Duodenal mucosa (tissue), 2 donors: Measurements from ENCODE around the gene UBR4.

ENCODE experiments used
- H3K27ac ChIP-seq: one replicate; pipeline ENCODE4 v1.7.0; 2013; ENCODE audit warnings: low read depth, low read length
- H3K27me3 ChIP-seq, 2 donors: one replicate each; pipeline ENCODE4 v1.7.0; 2013; ENCODE audit warnings: low read length in 2 of 2, control low read depth in 1 of 2; ENCODE audit not compliant: insufficient read depth in 2 of 2, control insufficient read depth in 1 of 2
- H3K36me3 ChIP-seq, 2 donors: one replicate each; pipeline ENCODE4 v1.7.0; 2013; ENCODE audit warnings: low read length in 2 of 2, control low read depth in 1 of 2; ENCODE audit not compliant: insufficient read depth in 2 of 2, control insufficient read depth in 1 of 2
- H3K4me1 ChIP-seq, 2 donors: one replicate each; pipeline ENCODE4 v1.7.0; 2013; ENCODE audit warnings: low read length in 2 of 2, control low read depth in 1 of 2; ENCODE audit not compliant: insufficient read depth in 2 of 2, control insufficient read depth in 1 of 2
- H3K4me3 ChIP-seq, 2 donors: one replicate each; pipeline ENCODE4 v1.7.0; 2013; ENCODE audit warnings: low read length in 2 of 2, low read depth in 1 of 2
- H3K9ac ChIP-seq, 2 donors: one replicate each; pipeline ENCODE4 v1.7.0; 2013; ENCODE audit warnings: low read length in 2 of 2, low read depth in 1 of 2
- H3K9me3 ChIP-seq, 2 donors: one replicate each; pipeline ENCODE4 v1.7.0; 2013; ENCODE audit warnings: low read length in 2 of 2, control low read depth in 1 of 2; ENCODE audit not compliant: control insufficient read depth in 1 of 2

The UBR4 gene

DNA sequence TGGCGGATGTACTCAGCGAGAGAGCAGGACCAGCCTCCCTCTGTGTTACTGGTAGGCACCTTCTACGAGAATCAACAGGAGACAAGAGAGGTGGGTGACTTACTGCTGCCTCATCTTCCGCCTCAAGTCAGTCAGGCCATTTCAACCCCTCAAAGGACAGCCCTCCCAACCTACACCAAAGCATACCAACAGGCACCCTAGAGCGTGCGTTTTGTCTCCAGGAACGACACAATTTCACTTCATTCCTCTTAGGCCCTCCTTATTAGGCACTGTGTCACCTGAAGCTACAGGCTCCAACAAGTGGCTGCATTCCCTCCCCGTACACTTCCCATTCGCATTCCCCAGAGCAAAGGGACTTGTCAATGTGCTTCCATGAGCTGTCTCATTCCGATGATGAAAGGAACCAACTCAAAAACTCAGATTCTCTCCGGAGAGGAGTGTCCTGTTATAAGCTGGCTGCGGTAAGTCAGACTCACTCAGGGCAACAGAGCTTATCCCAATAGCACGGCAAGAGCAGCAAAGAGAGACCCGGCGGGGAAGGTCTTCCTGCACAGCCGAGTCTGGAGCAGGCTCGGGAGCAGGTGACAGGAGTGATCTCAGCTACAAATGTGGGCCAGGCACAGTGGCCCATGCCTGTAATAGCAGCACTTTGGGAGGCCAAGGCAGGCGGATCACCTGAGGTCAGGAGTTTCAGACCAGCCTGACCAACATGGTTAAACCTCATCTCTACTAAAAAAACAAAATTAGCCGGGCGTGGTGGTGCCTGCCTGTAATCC lies 133.0 kb downstream of the UBR4 start:
- peaks cover 9 to 15% of the 10 kb centered on the region in 2 donors for H3K4me1 ChIP-seq
- no peak overlapping the region for H3K4me3 ChIP-seq
- H3K27me3 ChIP-seq = no peaks in the 10 kb centered on the region
- peaks cover 59 to 92% of the 10 kb centered on the region in 2 donors for H3K36me3 ChIP-seq
- no peak overlapping the region for H3K27ac ChIP-seq
- no peaks in the 10 kb centered on the region for H3K9me3 ChIP-seq
- H3K9ac ChIP-seq = no peak overlapping the region

GRCh38 chr1:19074902-19075721 lies 135.0 kb downstream of the UBR4 start:
- no peak overlapping the region for H3K27ac ChIP-seq
- H3K9ac ChIP-seq = no peak overlapping the region
- no peaks in the 10 kb centered on the region for H3K9me3 ChIP-seq
- no peaks in the 10 kb centered on the region for H3K27me3 ChIP-seq
- H3K36me3 ChIP-seq = peaks cover 45 to 73% of the 10 kb centered on the region in 2 donors
- no peak overlapping the region for H3K4me3 ChIP-seq
- H3K4me1 ChIP-seq = peaks cover 0 to 9% of the 10 kb centered on the region in 2 donors

DNA sequence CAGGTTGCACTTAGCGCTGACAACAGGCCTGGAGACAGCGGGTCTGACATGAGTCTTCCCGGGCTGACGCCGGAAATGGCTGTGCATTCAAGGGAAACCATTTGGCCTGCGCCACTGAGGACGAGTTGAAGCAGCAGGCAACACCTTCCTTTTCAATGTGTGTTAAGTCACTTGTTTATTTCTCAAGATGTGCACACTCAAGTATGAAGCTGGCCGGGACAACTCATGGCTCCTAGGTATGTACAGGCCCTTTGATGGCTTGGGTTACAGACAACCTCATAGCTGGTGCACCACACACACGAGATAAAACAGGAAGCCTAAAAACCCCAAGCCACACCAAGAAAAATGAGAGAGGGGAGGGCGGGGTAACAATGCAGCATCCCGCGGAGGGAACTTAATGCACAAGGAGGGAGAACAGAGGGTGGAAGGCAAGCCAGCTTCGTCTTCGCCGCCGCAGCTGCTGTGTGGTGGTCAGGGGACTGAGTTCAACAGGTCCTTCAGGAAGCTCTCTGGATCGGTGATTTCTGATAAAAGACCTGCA lies 135.6 kb downstream of the UBR4 start:
- H3K27ac ChIP-seq = no peak overlapping the region
- H3K4me1 ChIP-seq = peaks cover 0 to 5% of the 10 kb centered on the region in 2 donors
- H3K4me3 ChIP-seq = no peak overlapping the region
- no peak overlapping the region for H3K9ac ChIP-seq
- H3K9me3 ChIP-seq = no peaks in the 10 kb centered on the region
- no peaks in the 10 kb centered on the region for H3K27me3 ChIP-seq
- H3K36me3 ChIP-seq = peaks cover 39 to 68% of the 10 kb centered on the region in 2 donors

DNA sequence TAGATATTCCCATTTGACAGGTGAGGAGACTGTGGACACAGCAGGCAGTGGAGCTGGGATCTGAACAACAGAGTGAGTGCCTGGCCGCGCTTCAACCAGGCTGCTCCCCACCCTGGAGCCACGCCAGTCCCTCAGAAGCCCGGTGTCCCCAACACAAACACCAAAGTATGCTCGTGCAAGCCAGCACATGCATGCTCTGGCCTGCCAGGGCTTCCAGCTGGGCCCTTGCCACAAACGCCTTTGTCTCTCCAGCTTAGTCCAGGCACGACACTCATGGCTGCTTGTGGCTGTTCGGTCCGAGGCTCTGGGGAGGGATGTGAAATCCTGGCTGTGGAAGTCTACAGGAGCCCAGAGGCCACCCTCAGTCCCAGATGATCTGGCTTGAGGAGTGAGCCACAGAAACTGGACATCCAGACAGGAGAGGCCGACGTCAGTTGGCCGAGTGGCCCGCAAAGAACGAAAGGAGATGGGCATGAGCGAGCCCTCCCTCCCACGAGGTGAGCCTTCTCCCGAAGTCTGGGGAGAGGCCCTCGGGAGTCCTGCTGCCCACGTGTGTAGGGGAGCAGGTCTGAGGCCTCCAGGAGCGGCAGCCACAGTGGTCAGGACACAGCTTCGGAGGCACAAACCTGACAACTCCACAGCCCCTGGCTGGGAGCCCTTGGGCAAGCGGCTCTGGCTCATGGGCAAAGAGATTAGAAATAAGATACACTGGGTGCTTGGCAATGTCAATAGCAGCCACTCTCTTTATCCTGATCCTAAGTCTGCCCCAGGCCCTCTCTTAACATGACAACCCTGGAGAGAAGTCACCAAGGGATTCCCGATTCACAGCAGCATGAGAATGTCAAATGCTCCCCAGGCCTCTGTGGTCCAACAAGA lies 136.5 kb downstream of the UBR4 start:
- Histone ChIP-seq H3K4me3 (no peak overlapping the region), H3K36me3 (peaks cover 31 to 59% of the 10 kb centered on the region in 2 donors)

GRCh38 chr1:19072285-19072981 lies 137.6 kb downstream of the UBR4 start:
- Histone ChIP-seq H3K4me1 (peaks cover 3 to 5% of the 10 kb centered on the region in 2 donors), H3K36me3 (peaks cover 30 to 49% of the 10 kb centered on the region in 2 donors), H3K9ac (no peak overlapping the region), H3K27ac (no peak overlapping the region), H3K4me3 (no peak overlapping the region), H3K27me3 (no peaks in the 10 kb centered on the region), H3K9me3 (no peaks in the 10 kb centered on the region)

More for the DNA sequence above, 136.5 kb downstream of the UBR4 start:
- Histone ChIP-seq H3K9me3 (no peaks in the 10 kb centered on the region), H3K27ac (no peak overlapping the region), H3K9ac (no peak overlapping the region), H3K27me3 (no peaks in the 10 kb centered on the region), H3K4me1 (peaks cover 0 to 5% of the 10 kb centered on the region in 2 donors)

- no peaks in the 10 kb centered on the region for H3K27me3 ChIP-seq
- H3K9me3 ChIP-seq = no peaks in the 10 kb centered on the region
- H3K36me3 ChIP-seq = peaks cover 26 to 42% of the 10 kb centered on the region in 2 donors
- no peak overlapping the region for H3K27ac ChIP-seq
- no peak overlapping the region for H3K4me3 ChIP-seq
- H3K4me1 ChIP-seq = peaks cover 3 to 5% of the 10 kb centered on the region in 2 donors
- no peak overlapping the region for H3K9ac ChIP-seq
These were observed 138.3 kb downstream of the UBR4 start for GRCh38 chr1:19071674-19072281.

- peaks cover 3 to 5% of the 10 kb centered on the region in 2 donors for H3K4me1 ChIP-seq
- no peaks in the 10 kb centered on the region for H3K27me3 ChIP-seq
- no peak overlapping the region for H3K27ac ChIP-seq
These were observed 139.0 kb downstream of the UBR4 start for GRCh38 chr1:19070891-19071621.

DNA sequence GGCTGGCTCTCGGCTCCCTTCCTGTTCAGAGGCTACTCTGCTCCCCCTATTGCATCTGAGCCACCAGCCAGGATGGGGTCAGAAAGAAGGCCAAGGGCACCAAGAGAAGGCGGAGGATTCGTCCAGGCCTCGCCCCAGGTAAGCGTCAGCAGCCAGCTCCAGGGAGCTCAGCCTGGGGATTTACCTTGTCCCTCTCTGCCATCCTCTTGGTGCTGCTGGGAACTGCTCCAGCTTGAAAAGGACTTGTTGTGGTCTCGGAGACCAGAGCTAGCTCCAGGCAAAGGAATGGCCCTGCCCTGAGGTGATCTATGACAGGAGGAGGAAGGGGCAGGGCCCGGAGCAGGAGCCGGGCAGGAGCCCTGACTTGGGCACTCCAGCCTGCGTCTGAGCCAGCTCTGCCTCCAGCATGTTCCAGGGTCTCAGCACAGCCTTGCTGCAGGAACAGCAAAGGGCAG lies 139.8 kb downstream of the UBR4 start:
- H3K4me1 ChIP-seq = peaks cover 3 to 5% of the 10 kb centered on the region in 2 donors
- no peak overlapping the region for H3K9ac ChIP-seq
- no peaks in the 10 kb centered on the region for H3K9me3 ChIP-seq
- H3K27me3 ChIP-seq = no peaks in the 10 kb centered on the region
- H3K36me3 ChIP-seq = peaks cover 10 to 27% of the 10 kb centered on the region in 2 donors
- H3K27ac ChIP-seq = no peak overlapping the region
- H3K4me3 ChIP-seq = no peak overlapping the region

More at GRCh38 chr1:19070891-19071621, 139.0 kb downstream of the UBR4 start:
- H3K4me3 ChIP-seq = no peak overlapping the region
- no peak overlapping the region for H3K9ac ChIP-seq
- peaks cover 19 to 35% of the 10 kb centered on the region in 2 donors for H3K36me3 ChIP-seq
- no peaks in the 10 kb centered on the region for H3K9me3 ChIP-seq
